ENCODE measurements around the gene AIG1. TPM values are rescaled to one million over a fixed set of nuclear protein-coding genes. Genes with fewer than 3 reads are reported as not detected.

The AIG1 gene
- total and polyA plus RNA-seq, 2 of the 4 experiments (the other 2 are of a cell fraction), result 21.3 to 27.1 TPM

GRCh38 chr6:143264986-143265764 lies 204.5 kb downstream of the AIG1 start:
- H2BK15ac ChIP-seq (ENCODE audit: low read depth, low read length), result no peak overlapping the region
- intact Hi-C loops (cut with micrococcal nuclease), result no loop called here
- H3K4me2 ChIP-seq (ENCODE audit: low read depth, low read length), result no peak overlapping the region

More at GRCh38 chr6:143264986-143265764, 204.5 kb downstream of the AIG1 start:
- no CpG with 5 or more reads among the region's 4 CpGs for WGBS, 2 experiments (ENCODE audit: extremely low coverage in 2 of 2, insufficient read length in 1 of 2)
- Histone ChIP-seq H2BK20ac (ENCODE audit: low read depth, low read length) (no peak overlapping the region), H3K36me3 (ENCODE audit: control insufficient read depth, insufficient read depth, low read length) (no peaks in the 10 kb centered on the region), H3K27me3 (ENCODE audit: control insufficient read depth, insufficient read depth, low read length) (no peaks in the 10 kb centered on the region), H2AK9ac (replicated peaks; ENCODE audit: low read depth, low read length, poor library complexity) (no peak overlapping the region), H4K20me1 (ENCODE audit: insufficient read depth, low read length) (no peaks in the 10 kb centered on the region), H3K4ac (ENCODE audit: low read depth, low read length) (no peak overlapping the region), H2AK5ac (ENCODE audit: low read depth, low read length) (no peak overlapping the region), H2AFZ (replicated peaks; ENCODE audit: low read length, poor library complexity) (no peak overlapping the region), H2BK5ac (ENCODE audit: low read depth, low read length, poor library complexity, severe bottlenecking) (no peak overlapping the region), H3K9ac (ENCODE audit: low read depth, low read length) (no peak overlapping the region), H3K23ac (ENCODE audit: low read depth, low read length) (no peak overlapping the region), H2BK120ac (ENCODE audit: low read depth, low read length) (no peak overlapping the region), H3K56ac (ENCODE audit: extremely low read depth, insufficient read depth, low read length) (no peak overlapping the region), H3K9me3 (ENCODE audit: control insufficient read depth, insufficient read depth, low read length) (no peaks in the 10 kb centered on the region), H3K9me1 (ENCODE audit: insufficient read depth, low read length) (no peaks in the 10 kb centered on the region), H4K8ac (ENCODE audit: low read depth in 2 of 2, low read length in 2 of 2) (no peak overlapping the region), H3K18ac (ENCODE audit: low read depth, low read length) (no peak overlapping the region), H3K4me1 (ENCODE audit: control insufficient read depth, insufficient read depth, low read length) (peaks cover 4% of the 10 kb centered on the region), H4K5ac (ENCODE audit: low read depth, low read length) (no peak overlapping the region), H3K14ac (replicated peaks; ENCODE audit: low read depth, low read length) (no peak overlapping the region), H3K27ac (ENCODE audit: insufficient read depth, low read length) (no peak overlapping the region), H3K4me3 (ENCODE audit: insufficient read depth, low read depth, low read length) (no peak overlapping the region), H4K91ac (ENCODE audit: insufficient read depth, low read depth, low read length) (no peak overlapping the region), H3K79me1 (ENCODE audit: low read depth in 1 of 2, low read length in 2 of 2) (no peaks in the 10 kb centered on the region)
- no peak for TF ChIP-seq CHD1 (IDR thresholded peaks at IDR 0.05; ENCODE audit: low read depth, low read length)
- no peak for TF ChIP-seq USF2 (IDR thresholded peaks at IDR 0.05; ENCODE audit: low read depth, low read length)
- no peak for TF ChIP-seq FOS (IDR thresholded peaks at IDR 0.05; ENCODE audit: low read depth, low read length)
- no peak for TF ChIP-seq RCOR1 (IDR thresholded peaks at IDR 0.05; ENCODE audit: insufficient replicate concordance, low read length)
- no peak for TF ChIP-seq RAD21 (IDR thresholded peaks at IDR 0.05; ENCODE audit: low read length)
- TF ChIP-seq POLR2A (IDR thresholded peaks at IDR 0.05; ENCODE audit: low read depth, low read length), result no peak
- TF ChIP-seq CTCF (conservative IDR thresholded peaks at IDR 0.05; ENCODE audit: low read depth, low read length), result no peak
- TF ChIP-seq NFE2L2 (IDR thresholded peaks at IDR 0.05; ENCODE audit: low read depth, low read length), result no peak
- TF ChIP-seq RFX5 (IDR thresholded peaks at IDR 0.05; ENCODE audit: low read depth, low read length), result no peak
- TF ChIP-seq MXI1 (IDR thresholded peaks at IDR 0.05; ENCODE audit: borderline replicate concordance, low read depth, low read length), result no peak
- TF ChIP-seq MAFK (IDR thresholded peaks at IDR 0.05; ENCODE audit: low read depth, low read length), result no peak
- no peak for TF ChIP-seq MAZ (IDR thresholded peaks at IDR 0.05; ENCODE audit: borderline replicate concordance, low read depth, low read length)
- TF ChIP-seq BHLHE40 (IDR thresholded peaks at IDR 0.05; ENCODE audit: low read depth, low read length), result no peak
- CTCF ChIA-PET, result interaction anchor here (0.7 kb wide), 1 partner anchor 232 kb away, joined by 3 read pairs; no protein-coding TSS in a partner anchor
- in situ Hi-C loops (cut with MboI; ENCODE audit: low sequenced_read_pairs), result no loop called here
- POLR2A ChIA-PET (ENCODE audit: unreplicated experiment), result no interaction called here
- no TSS peak for BruUV-seq (replicated peaks)
- ATAC-seq (ENCODE audit: low read depth), result no peak
- DNase-seq, result no peak
- dilution Hi-C loops (cut with HindIII; ENCODE audit: low sequenced_read_pairs, unreplicated experiment), result no loop called here
